Neural cell (in vitro differentiated cells): Measurements from ENCODE around the gene PCP2. TPM values are rescaled to one million over a fixed set of nuclear protein-coding genes. Genes with fewer than 3 reads are reported as not detected.

ENCODE experiments used
- H2AFZ ChIP-seq: fragments of 200-600, 300-800 bp; sonication (generic), shearing (Covaris generic); 2 replicates; pipeline ENCODE4 v1.6.0; 2014; ENCODE audit warnings: low read depth, mild to moderate bottlenecking, antibody characterized with exemption, low read length, moderate library complexity
- H3F3A ChIP-seq: fragments of 200-600 bp; shearing (Covaris generic); 2 replicates; pipeline ENCODE4 v1.6.1; 2016; ENCODE audit warnings: mild to moderate bottlenecking, moderate library complexity, mixed read lengths, antibody characterized with exemption, low read length; ENCODE audit not compliant: insufficient read depth, poor library complexity, severe bottlenecking
- H3K27ac ChIP-seq: fragments of 200-600, 300-800 bp; sonication (generic), shearing (Covaris generic); 2 replicates; pipeline ENCODE4 v1.5.1; 2014; ENCODE audit warnings: mild to moderate bottlenecking, low read length, moderate library complexity
- H3K27me3 ChIP-seq: fragments of 300-800, 200-600 bp; sonication (generic), shearing (Covaris generic); 2 replicates; pipeline ENCODE4 v1.6.0; 2014; ENCODE audit warnings: mild to moderate bottlenecking, low read depth, low read length, moderate library complexity; ENCODE audit not compliant: insufficient read depth
- H3K36me3 ChIP-seq: fragments of 300-800, 200-600 bp; sonication (generic), shearing (Covaris generic); 2 replicates; pipeline ENCODE4 v1.5.1; 2014; ENCODE audit warnings: mild to moderate bottlenecking, antibody characterized with exemption, low read length, moderate library complexity; ENCODE audit not compliant: insufficient read depth
- H3K4me2 ChIP-seq: fragments of 300-800, 200-600 bp; sonication (generic), shearing (Covaris generic); 2 replicates; pipeline ENCODE4 v1.6.0; 2014; ENCODE audit warnings: mild to moderate bottlenecking, low read length
- H3K4me3 ChIP-seq: fragments of 300-800, 200-600 bp; sonication (generic), shearing (Covaris generic); 2 replicates; pipeline ENCODE4 v1.5.1; 2014; ENCODE audit warnings: mild to moderate bottlenecking, low read length, moderate library complexity
- H3K79me2 ChIP-seq: fragments of 200-600 bp; shearing (Covaris generic); replicated peaks from 2 replicates; pipeline ENCODE4 v1.6.0; 2014; ENCODE audit warnings: mild to moderate bottlenecking, low read length, moderate library complexity; ENCODE audit not compliant: insufficient read depth
- H3K9ac ChIP-seq: fragments of 300-800, 200-600 bp; sonication (generic), shearing (Covaris generic); 2 replicates; pipeline ENCODE4 v1.6.1; 2016; ENCODE audit warnings: mild to moderate bottlenecking, low read length, mixed read lengths
- H3K9me2 ChIP-seq: fragments of 200-600 bp; shearing (Covaris generic); 2 replicates; pipeline ENCODE4 v1.6.1; 2016; ENCODE audit warnings: mild to moderate bottlenecking, low read length, mixed read lengths; ENCODE audit not compliant: insufficient read depth
- H3K9me3 ChIP-seq: fragments of 200-600, 300-800 bp; sonication (generic), shearing (Covaris generic); 2 replicates; pipeline ENCODE4 v1.6.1; 2016; ENCODE audit warnings: mild to moderate bottlenecking, mixed run types, low read length, moderate library complexity, mixed read lengths
- H4K20me1 ChIP-seq: fragments of 200-600 bp; shearing (Covaris generic); 2 replicates; pipeline ENCODE4 v1.6.1; 2016; ENCODE audit warnings: mild to moderate bottlenecking, mixed run types; ENCODE audit not compliant: insufficient read depth
- EP300 ChIP-seq: fragments of 450-650 bp; conservative IDR thresholded peaks from 2 replicates; pipeline ENCODE4 v1.6.1; 2014; ENCODE audit warnings: antibody characterized with exemption, mild to moderate bottlenecking, moderate library complexity; ENCODE audit not compliant: poor library complexity, severe bottlenecking
- EZH2 ChIP-seq: fragments of 200-600, 300-800 bp; shearing (Covaris generic), sonication (generic); IDR thresholded peaks from 2 replicates; pipeline ENCODE4 v1.6.1; 2014; ENCODE audit warnings: antibody characterized with exemption, low read length, borderline replicate concordance, mild to moderate bottlenecking; ENCODE audit not compliant: insufficient read depth, poor library complexity, severe bottlenecking
- RAD21 ChIP-seq: fragments of 450-650 bp; conservative IDR thresholded peaks from 2 replicates; pipeline ENCODE4 v1.6.1; 2014; ENCODE audit warnings: antibody characterized with exemption, mild to moderate bottlenecking, moderate library complexity
- polyA plus RNA-seq: library from polyadenylated mRNA; depleted of rRNA; stranded (reverse); fragments of >200 nt; gene quantifications from 2 replicates; pipeline ENCODE4 v1.2.3, GENCODE V29; 2014
- TF ChIP-seq, protein P1 (sequence below): IDR thresholded peaks from 2 replicates; pipeline ENCODE4 v1.6.1; 2012; ENCODE audit warnings: borderline replicate concordance

PCP2 gene
- polyA plus RNA-seq, 1 donor from 2014 or later = not detected

DNA sequence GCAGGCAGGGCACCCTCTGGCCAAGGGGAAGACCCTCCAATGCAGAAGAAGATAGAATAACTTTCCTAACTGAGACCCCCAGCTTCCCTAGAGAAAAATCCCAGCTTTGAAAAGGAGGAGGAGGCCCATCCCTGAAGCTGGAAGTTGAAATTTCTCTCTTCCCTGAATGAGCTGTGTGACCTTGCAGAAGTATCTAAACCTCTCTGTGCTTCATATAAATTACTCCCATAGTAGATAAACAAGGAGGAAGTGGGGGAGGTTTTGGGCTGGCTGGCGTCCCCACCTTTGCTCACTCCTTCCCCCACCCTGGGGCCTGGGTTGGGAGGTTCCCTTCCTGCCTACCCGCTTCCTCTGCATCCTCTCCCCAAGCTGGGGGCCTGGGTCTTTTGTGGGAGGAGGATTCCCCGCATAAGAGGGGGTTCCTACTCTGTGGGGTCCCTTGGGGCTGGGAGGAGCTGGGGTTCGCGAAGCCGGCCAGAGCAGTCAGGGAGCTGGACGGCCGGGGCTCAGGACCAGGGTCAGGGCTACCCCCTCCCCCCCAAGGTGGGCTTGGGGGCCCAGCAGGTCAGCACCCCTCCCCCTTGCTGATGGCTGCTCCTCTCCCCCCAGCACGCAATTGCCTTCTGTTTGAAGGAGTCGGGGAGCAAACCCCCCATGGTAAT is 26.2 kb downstream of the PCP2 start:
- Histone ChIP-seq H3K9me3 (no peaks in the 10 kb centered on the region), H3K4me2 (no peak overlapping the region), H3K36me3 (peaks cover 5% of the 10 kb centered on the region), H3K9ac (no peak overlapping the region), H3K9me2 (no peaks in the 10 kb centered on the region), H3K79me2 (peaks cover 1% of the 10 kb centered on the region), H2AFZ (no peak overlapping the region), H3K27me3 (no peaks in the 10 kb centered on the region), H3K27ac (no peak overlapping the region), H3K4me3 (no peak overlapping the region), H3F3A (no peaks in the 10 kb centered on the region), H4K20me1 (no peaks in the 10 kb centered on the region)
- TF ChIP-seq, protein P1, sequence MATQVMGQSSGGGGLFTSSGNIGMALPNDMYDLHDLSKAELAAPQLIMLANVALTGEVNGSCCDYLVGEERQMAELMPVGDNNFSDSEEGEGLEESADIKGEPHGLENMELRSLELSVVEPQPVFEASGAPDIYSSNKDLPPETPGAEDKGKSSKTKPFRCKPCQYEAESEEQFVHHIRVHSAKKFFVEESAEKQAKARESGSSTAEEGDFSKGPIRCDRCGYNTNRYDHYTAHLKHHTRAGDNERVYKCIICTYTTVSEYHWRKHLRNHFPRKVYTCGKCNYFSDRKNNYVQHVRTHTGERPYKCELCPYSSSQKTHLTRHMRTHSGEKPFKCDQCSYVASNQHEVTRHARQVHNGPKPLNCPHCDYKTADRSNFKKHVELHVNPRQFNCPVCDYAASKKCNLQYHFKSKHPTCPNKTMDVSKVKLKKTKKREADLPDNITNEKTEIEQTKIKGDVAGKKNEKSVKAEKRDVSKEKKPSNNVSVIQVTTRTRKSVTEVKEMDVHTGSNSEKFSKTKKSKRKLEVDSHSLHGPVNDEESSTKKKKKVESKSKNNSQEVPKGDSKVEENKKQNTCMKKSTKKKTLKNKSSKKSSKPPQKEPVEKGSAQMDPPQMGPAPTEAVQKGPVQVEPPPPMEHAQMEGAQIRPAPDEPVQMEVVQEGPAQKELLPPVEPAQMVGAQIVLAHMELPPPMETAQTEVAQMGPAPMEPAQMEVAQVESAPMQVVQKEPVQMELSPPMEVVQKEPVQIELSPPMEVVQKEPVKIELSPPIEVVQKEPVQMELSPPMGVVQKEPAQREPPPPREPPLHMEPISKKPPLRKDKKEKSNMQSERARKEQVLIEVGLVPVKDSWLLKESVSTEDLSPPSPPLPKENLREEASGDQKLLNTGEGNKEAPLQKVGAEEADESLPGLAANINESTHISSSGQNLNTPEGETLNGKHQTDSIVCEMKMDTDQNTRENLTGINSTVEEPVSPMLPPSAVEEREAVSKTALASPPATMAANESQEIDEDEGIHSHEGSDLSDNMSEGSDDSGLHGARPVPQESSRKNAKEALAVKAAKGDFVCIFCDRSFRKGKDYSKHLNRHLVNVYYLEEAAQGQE = no peak
- TF ChIP-seq EZH2 = no peak
- no peak for TF ChIP-seq RAD21

DNA sequence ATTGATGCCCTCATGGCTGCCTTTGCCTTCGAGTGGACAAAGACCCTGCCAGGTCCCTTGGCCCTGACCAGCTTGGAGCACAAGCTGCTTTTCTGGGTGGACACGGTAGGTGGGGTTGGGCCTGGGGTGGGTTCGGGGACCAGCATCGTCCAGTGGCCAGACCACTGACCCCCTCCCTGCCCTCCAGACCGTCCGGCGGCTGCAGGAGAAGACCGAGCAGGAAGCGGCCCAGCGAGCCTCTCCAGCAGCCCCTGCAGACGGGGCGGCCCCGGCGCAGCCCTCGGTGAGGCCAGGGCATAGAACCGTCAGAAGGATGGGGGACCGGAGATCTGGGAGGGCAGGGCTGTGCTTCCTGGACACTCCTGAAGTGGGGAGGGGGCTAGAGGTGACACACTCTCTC is 27.2 kb downstream of the PCP2 start:
- H3K27ac ChIP-seq = no peak overlapping the region
- no peaks in the 10 kb centered on the region for H3K27me3 ChIP-seq
- H3K4me2 ChIP-seq = no peak overlapping the region
- H3K9ac ChIP-seq = no peak overlapping the region
- no peaks in the 10 kb centered on the region for H3K36me3 ChIP-seq
- H3K9me3 ChIP-seq = no peaks in the 10 kb centered on the region
- no peak for TF ChIP-seq EP300
- TF ChIP-seq, protein P1 = no peak
- H3K9me2 ChIP-seq = no peaks in the 10 kb centered on the region
- no peak overlapping the region for H3K4me3 ChIP-seq
- peaks cover 7% of the 10 kb centered on the region for H3K79me2 ChIP-seq
- no peaks in the 10 kb centered on the region for H4K20me1 ChIP-seq
- H2AFZ ChIP-seq = no peak overlapping the region
- H3F3A ChIP-seq = no peaks in the 10 kb centered on the region
